DND-41 (cell line): Measurements from ENCODE around the gene MYLIP.

Experiments used
- ATAC-seq: fragments of 200-7000 bp; cut with Tn5 transposase; 3 replicates; pipeline ENCODE4 v1.9.1; 2021; ENCODE audit warnings: low read depth; ENCODE audit not compliant: insufficient read depth
- DNase-seq: peaks from one replicate; pipeline ENCODE4 v3.0.0-alpha.2; 2020
- H2AFZ ChIP-seq: 2 replicates; pipeline ENCODE4 v1.6.0; 2012; ENCODE audit warnings: low read depth, low read length
- H3K27ac ChIP-seq: 2 replicates; pipeline ENCODE4 v1.5.1; 2012; ENCODE audit warnings: low read length, inconsistent platforms
- H3K27me3 ChIP-seq: fragments of 200-600 bp; sonication (generic); 2 replicates; pipeline ENCODE4 v1.6.0; 2012; ENCODE audit warnings: low read length, mild to moderate bottlenecking, inconsistent platforms; ENCODE audit not compliant: insufficient read depth, poor library complexity
- H3K36me3 ChIP-seq: 2 replicates; pipeline ENCODE4 v1.5.1; 2012; ENCODE audit warnings: low read length, inconsistent platforms; ENCODE audit not compliant: insufficient read depth
- H3K4me1 ChIP-seq: 2 replicates; pipeline ENCODE4 v1.5.1; 2012; ENCODE audit warnings: mild to moderate bottlenecking, low read length; ENCODE audit not compliant: insufficient read depth
- H3K4me2 ChIP-seq: 2 replicates; pipeline ENCODE4 v1.6.0; 2012; ENCODE audit warnings: mild to moderate bottlenecking, moderate library complexity, low read length, inconsistent platforms; ENCODE audit not compliant: insufficient read depth
- H3K4me3 ChIP-seq, 2 experiments: fragments of 200-600 bp in 1 of 2; shearing (Covaris generic) in 1 of 2; 2 replicates each; pipeline ENCODE4 v1.5.1; 2012 to 2016; ENCODE audit warnings: inconsistent platforms in 2 of 2, low read length in 2 of 2, mild to moderate bottlenecking in 2 of 2, low read depth in 1 of 2, moderate library complexity in 1 of 2
- H3K79me2 ChIP-seq: 2 replicates; pipeline ENCODE4 v1.6.0; 2012; ENCODE audit warnings: low read length, inconsistent platforms; ENCODE audit not compliant: insufficient read depth
- H3K9ac ChIP-seq: 2 replicates; pipeline ENCODE4 v1.6.0; 2012; ENCODE audit warnings: low read depth, mild to moderate bottlenecking, inconsistent platforms, low read length, moderate library complexity
- H3K9me3 ChIP-seq: 2 replicates; pipeline ENCODE4 v1.5.1; 2012; ENCODE audit warnings: low read length, moderate library complexity, mild to moderate bottlenecking, inconsistent platforms; ENCODE audit not compliant: insufficient read depth, severe bottlenecking
- H4K20me1 ChIP-seq: 2 replicates; pipeline ENCODE4 v1.6.0; 2012; ENCODE audit warnings: low read length; ENCODE audit not compliant: insufficient read depth
- CTCF ChIP-seq: IDR thresholded peaks from 2 replicates; pipeline ENCODE4 v1.5.1; 2012; ENCODE audit warnings: borderline replicate concordance, low read length, moderate library complexity, mild to moderate bottlenecking; ENCODE audit not compliant: poor library complexity, severe bottlenecking; ENCODE audit errors: extremely low read depth
- EZH2 ChIP-seq: IDR thresholded peaks from 3 replicates; pipeline ENCODE4 v1.6.1; 2012; ENCODE audit warnings: borderline replicate concordance, low read depth, mild to moderate bottlenecking, moderate library complexity, low read length, inconsistent platforms; ENCODE audit not compliant: severe bottlenecking

Gene MYLIP

GRCh38 chr6:16134430-16134829 lies 5.5 kb downstream of the MYLIP start:
- Histone ChIP-seq H3K27me3 (peaks cover 31% of the 10 kb centered on the region), H3K9ac (no peak overlapping the region), H3K9me3 (no peaks in the 10 kb centered on the region), H3K4me2 (no peak overlapping the region), H4K20me1 (no peaks in the 10 kb centered on the region), H2AFZ (no peak overlapping the region), H3K4me1 (peaks cover 3% of the 10 kb centered on the region; the same call in 1 of the 2 replicates), H3K4me3 (no peak overlapping the region), H3K36me3 (no peaks in the 10 kb centered on the region), H3K27ac (no peak overlapping the region), H3K79me2 (no peaks in the 10 kb centered on the region)
- ATAC-seq (no peak), DNase-seq (no peak)
- TF ChIP-seq CTCF (no peak), EZH2 (no peak)

DNA sequence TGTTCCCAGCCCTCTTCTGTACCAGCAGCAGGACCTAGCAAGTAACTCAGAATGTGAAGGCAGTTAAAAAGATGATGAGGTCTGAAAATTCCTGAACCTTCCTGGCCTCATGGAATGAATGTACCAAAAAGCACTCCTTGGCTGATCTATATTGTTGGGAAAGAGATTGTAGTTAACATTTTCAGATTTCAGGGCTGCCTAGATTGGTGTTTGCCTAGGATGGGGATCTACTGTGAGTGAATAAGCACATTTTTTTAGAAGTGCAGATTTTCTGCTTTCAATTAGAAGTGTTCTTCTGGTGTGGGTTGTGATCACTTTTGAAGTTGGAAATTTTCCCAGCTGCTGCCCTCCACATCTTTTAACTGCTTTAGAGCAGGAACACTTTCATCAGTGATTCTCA lies 6.2 kb downstream of the MYLIP start:
- DNase-seq = no peak
- H3K36me3 ChIP-seq = no peaks in the 10 kb centered on the region

DNA sequence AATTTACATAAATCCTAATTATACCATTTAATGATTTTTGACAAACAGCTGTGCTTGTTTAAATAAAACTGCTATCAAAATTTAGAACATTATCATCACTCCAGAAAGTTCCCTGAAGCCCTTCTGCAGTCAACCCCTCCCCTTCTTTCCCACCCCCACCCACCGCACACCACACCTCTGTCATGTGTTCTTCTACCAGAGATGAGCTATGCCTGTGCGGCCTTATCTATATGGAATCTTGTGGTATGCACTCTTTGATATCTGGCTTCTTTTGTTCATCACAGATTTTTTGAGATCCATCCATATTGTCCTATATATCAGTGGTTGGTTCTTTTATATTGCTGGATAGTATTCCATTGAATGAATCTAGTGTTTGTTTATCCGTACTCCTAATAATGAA lies 7.2 kb downstream of the MYLIP start:
- peaks cover 23% of the 10 kb centered on the region for H3K27me3 ChIP-seq
- H3K9ac ChIP-seq = no peak overlapping the region
- no peaks in the 10 kb centered on the region for H3K9me3 ChIP-seq
- H3K4me3 ChIP-seq = no peak overlapping the region
- H3K4me1 ChIP-seq = peaks cover 1% of the 10 kb centered on the region; the same call in 1 of the 2 replicates
- ATAC-seq (peak; percentile 73), DNase-seq (peak; percentile 16)
- no peak overlapping the region for H2AFZ ChIP-seq
- H4K20me1 ChIP-seq = no peaks in the 10 kb centered on the region
- no peak overlapping the region for H3K4me2 ChIP-seq
- TF ChIP-seq EZH2 (no peak), CTCF (no peak)
- no peaks in the 10 kb centered on the region for H3K36me3 ChIP-seq
- H3K79me2 ChIP-seq = no peaks in the 10 kb centered on the region
- no peak overlapping the region for H3K27ac ChIP-seq

More for the DNA sequence above, 6.2 kb downstream of the MYLIP start:
- H3K9me3 ChIP-seq = no peaks in the 10 kb centered on the region
- ATAC-seq = no peak
- H3K4me2 ChIP-seq = no peak overlapping the region
- H3K9ac ChIP-seq = no peak overlapping the region
- H3K27me3 ChIP-seq = peaks cover 31% of the 10 kb centered on the region
- H3K79me2 ChIP-seq = no peaks in the 10 kb centered on the region
- no peak overlapping the region for H2AFZ ChIP-seq
- peaks cover 3% of the 10 kb centered on the region; the same call in 1 of the 2 replicates for H3K4me1 ChIP-seq
- H3K27ac ChIP-seq = no peak overlapping the region
- H4K20me1 ChIP-seq = no peaks in the 10 kb centered on the region
- no peak for TF ChIP-seq CTCF
- no peak for TF ChIP-seq EZH2
- no peak overlapping the region for H3K4me3 ChIP-seq
